SK-N-SH treated with all-trans-retinoic acid at 6 μM for 48 hours (cell line): ENCODE measurements around the gene NRXN3.

Experiments used
- ATAC-seq: fragments of 200-7000 bp; cut with Tn5 transposase; 3 replicates; pipeline ENCODE4 v1.9.1; 2020; ENCODE audit warnings: mild to moderate bottlenecking, moderate library complexity
- ARNTL ChIP-seq: fragments of 450-650 bp; formaldehyde crosslinking; IDR thresholded peaks from 2 replicates; pipeline ENCODE4 v1.5.0; 2020; ENCODE audit warnings: low read depth, mild to moderate bottlenecking, moderate library complexity, borderline replicate concordance
- BACH2 ChIP-seq: fragments of 250-450 bp; sonication (Bioruptor Pico); IDR thresholded peaks from 2 replicates; pipeline ENCODE4 v1.9.0; 2021; ENCODE audit warnings: mild to moderate bottlenecking, borderline replicate concordance
- CSDC2 ChIP-seq: fragments of 250-450 bp; sonication (Bioruptor Pico); IDR thresholded peaks from 2 replicates; pipeline ENCODE4 v1.5.0; 2020; ENCODE audit warnings: mild to moderate bottlenecking, moderate library complexity
- ESRRG ChIP-seq: fragments of 250-450 bp; sonication (Bioruptor Pico); IDR thresholded peaks from 2 replicates; pipeline ENCODE4 v1.6.1; 2021; ENCODE audit warnings: mild to moderate bottlenecking
- GLIS3 ChIP-seq: fragments of 250-450 bp; sonication (Bioruptor Pico); IDR thresholded peaks from 2 replicates; pipeline ENCODE4 v1.5.0; 2020; ENCODE audit warnings: mild to moderate bottlenecking, moderate library complexity
- ISL1 ChIP-seq: fragments of 250-450 bp; sonication (Bioruptor Pico); IDR thresholded peaks from 2 replicates; pipeline ENCODE4 v2.1.2; 2022; ENCODE audit warnings: mild to moderate bottlenecking, moderate library complexity
- OSR1 ChIP-seq: fragments of 250-450 bp; sonication (Bioruptor Pico); IDR thresholded peaks from 2 replicates; pipeline ENCODE4 v1.8.0; 2022; ENCODE audit warnings: moderate library complexity, mild to moderate bottlenecking, inconsistent platforms
- PATZ1 ChIP-seq: fragments of 250-450 bp; sonication (Bioruptor Pico); IDR thresholded peaks from 2 replicates; pipeline ENCODE4 v1.8.0; 2020; ENCODE audit warnings: mild to moderate bottlenecking, moderate library complexity, borderline replicate concordance
- RARB ChIP-seq: fragments of 250-450 bp; sonication (Bioruptor Pico); IDR thresholded peaks from 2 replicates; pipeline ENCODE4 v1.8.0; 2021; ENCODE audit warnings: mild to moderate bottlenecking, moderate library complexity
- SNAI2 ChIP-seq: fragments of 250-450 bp; sonication (Bioruptor Pico); IDR thresholded peaks from 2 replicates; pipeline ENCODE4 v1.5.0; 2020; ENCODE audit warnings: mild to moderate bottlenecking, moderate library complexity
- TOX ChIP-seq: fragments of 250-450 bp; sonication (Bioruptor Pico); IDR thresholded peaks from 2 replicates; pipeline ENCODE4 v1.8.0; 2021; ENCODE audit warnings: mild to moderate bottlenecking, moderate library complexity, borderline replicate concordance
- TSHZ2 ChIP-seq: fragments of 250-450 bp; sonication (Bioruptor Pico); IDR thresholded peaks from 2 replicates; pipeline ENCODE4 v1.5.0; 2020; ENCODE audit warnings: mild to moderate bottlenecking, moderate library complexity
- ZC3H10 ChIP-seq: fragments of 250-450 bp; sonication (Bioruptor Pico); IDR thresholded peaks from 2 replicates; pipeline ENCODE4 v1.5.1; 2021; ENCODE audit warnings: mild to moderate bottlenecking, moderate library complexity
- ZFP3 ChIP-seq: fragments of 250-450 bp; sonication (Bioruptor Pico); IDR thresholded peaks from 2 replicates; pipeline ENCODE4 v1.5.0; 2020; ENCODE audit warnings: mild to moderate bottlenecking, moderate library complexity
- ZFP30 ChIP-seq: fragments of 450-650 bp; formaldehyde crosslinking; IDR thresholded peaks from 2 replicates; pipeline ENCODE4 v1.5.0; 2022; ENCODE audit warnings: mild to moderate bottlenecking, moderate library complexity
- ZNF565 ChIP-seq: fragments of 450-650 bp; formaldehyde crosslinking; conservative IDR thresholded peaks from 2 replicates; pipeline ENCODE4 v1.5.0; 2020; ENCODE audit warnings: low read depth, mild to moderate bottlenecking, moderate library complexity
- ZNF70 ChIP-seq: fragments of 450-650 bp; formaldehyde crosslinking; IDR thresholded peaks from 2 replicates; pipeline ENCODE4 v1.5.0; 2020; ENCODE audit warnings: mild to moderate bottlenecking, moderate library complexity
- ZNF8 ChIP-seq: fragments of 450-650 bp; formaldehyde crosslinking; IDR thresholded peaks from 2 replicates; pipeline ENCODE4 v1.5.0; 2020; ENCODE audit warnings: mild to moderate bottlenecking, moderate library complexity
- TF ChIP-seq, protein P1 (sequence below): fragments of 250-450 bp; sonication (Bioruptor Pico); IDR thresholded peaks from 2 replicates; pipeline ENCODE4 v1.5.1; 2020; ENCODE audit warnings: low read depth, mild to moderate bottlenecking, moderate library complexity
- TF ChIP-seq, protein P2 (sequence below): fragments of 250-450 bp; sonication (Bioruptor Pico); IDR thresholded peaks from 2 replicates; pipeline ENCODE4 v1.5.1; 2021; ENCODE audit warnings: mild to moderate bottlenecking, moderate library complexity
- TF ChIP-seq, protein P3 (sequence below): fragments of 250-450 bp; sonication (Bioruptor Pico); IDR thresholded peaks from 2 replicates; pipeline ENCODE4 v1.8.0; 2021; ENCODE audit warnings: low read depth, mild to moderate bottlenecking, moderate library complexity, borderline replicate concordance

The NRXN3 gene

GRCh38 chr14:79627058-79627457, 1456.9 kb downstream of the NRXN3 start:
- ATAC-seq = no peak
- no peak for TF ChIP-seq ZNF8 (CRISPR knock-in tag)
- TF ChIP-seq ESRRG (CRISPR knock-in tag) = no peak
- no peak for TF ChIP-seq ZFP30 (CRISPR knock-in tag)
- TF ChIP-seq, protein P1, sequence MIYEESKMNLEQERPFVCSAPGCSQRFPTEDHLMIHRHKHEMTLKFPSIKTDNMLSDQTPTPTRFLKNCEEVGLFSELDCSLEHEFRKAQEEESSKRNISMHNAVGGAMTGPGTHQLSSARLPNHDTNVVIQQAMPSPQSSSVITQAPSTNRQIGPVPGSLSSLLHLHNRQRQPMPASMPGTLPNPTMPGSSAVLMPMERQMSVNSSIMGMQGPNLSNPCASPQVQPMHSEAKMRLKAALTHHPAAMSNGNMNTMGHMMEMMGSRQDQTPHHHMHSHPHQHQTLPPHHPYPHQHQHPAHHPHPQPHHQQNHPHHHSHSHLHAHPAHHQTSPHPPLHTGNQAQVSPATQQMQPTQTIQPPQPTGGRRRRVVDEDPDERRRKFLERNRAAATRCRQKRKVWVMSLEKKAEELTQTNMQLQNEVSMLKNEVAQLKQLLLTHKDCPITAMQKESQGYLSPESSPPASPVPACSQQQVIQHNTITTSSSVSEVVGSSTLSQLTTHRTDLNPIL (CRISPR knock-in tag) = no peak
- no peak for TF ChIP-seq RARB (CRISPR knock-in tag)
- no peak for TF ChIP-seq ISL1 (CRISPR knock-in tag)
- no peak for TF ChIP-seq CSDC2 (CRISPR knock-in tag)
- TF ChIP-seq ZNF565 = no peak
- TF ChIP-seq GLIS3 (CRISPR knock-in tag) = no peak
- no peak for TF ChIP-seq ZFP3 (CRISPR knock-in tag)
- TF ChIP-seq ARNTL (CRISPR knock-in tag) = no peak
- TF ChIP-seq, protein P2, sequence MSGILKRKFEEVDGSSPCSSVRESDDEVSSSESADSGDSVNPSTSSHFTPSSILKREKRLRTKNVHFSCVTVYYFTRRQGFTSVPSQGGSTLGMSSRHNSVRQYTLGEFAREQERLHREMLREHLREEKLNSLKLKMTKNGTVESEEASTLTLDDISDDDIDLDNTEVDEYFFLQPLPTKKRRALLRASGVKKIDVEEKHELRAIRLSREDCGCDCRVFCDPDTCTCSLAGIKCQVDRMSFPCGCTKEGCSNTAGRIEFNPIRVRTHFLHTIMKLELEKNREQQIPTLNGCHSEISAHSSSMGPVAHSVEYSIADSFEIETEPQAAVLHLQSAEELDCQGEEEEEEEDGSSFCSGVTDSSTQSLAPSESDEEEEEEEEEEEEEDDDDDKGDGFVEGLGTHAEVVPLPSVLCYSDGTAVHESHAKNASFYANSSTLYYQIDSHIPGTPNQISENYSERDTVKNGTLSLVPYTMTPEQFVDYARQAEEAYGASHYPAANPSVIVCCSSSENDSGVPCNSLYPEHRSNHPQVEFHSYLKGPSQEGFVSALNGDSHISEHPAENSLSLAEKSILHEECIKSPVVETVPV (CRISPR knock-in tag) = no peak
- no peak for TF ChIP-seq OSR1 (CRISPR knock-in tag)
- TF ChIP-seq, protein P3, sequence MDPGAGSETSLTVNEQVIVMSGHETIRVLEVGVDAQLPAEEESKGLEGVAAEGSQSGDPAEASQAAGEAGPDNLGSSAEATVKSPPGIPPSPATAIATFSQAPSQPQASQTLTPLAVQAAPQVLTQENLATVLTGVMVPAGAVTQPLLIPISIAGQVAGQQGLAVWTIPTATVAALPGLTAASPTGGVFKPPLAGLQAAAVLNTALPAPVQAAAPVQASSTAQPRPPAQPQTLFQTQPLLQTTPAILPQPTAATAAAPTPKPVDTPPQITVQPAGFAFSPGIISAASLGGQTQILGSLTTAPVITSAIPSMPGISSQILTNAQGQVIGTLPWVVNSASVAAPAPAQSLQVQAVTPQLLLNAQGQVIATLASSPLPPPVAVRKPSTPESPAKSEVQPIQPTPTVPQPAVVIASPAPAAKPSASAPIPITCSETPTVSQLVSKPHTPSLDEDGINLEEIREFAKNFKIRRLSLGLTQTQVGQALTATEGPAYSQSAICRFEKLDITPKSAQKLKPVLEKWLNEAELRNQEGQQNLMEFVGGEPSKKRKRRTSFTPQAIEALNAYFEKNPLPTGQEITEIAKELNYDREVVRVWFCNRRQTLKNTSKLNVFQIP (CRISPR knock-in tag) = no peak
- no peak for TF ChIP-seq ZNF70
- no peak for TF ChIP-seq TSHZ2 (CRISPR knock-in tag)
- no peak for TF ChIP-seq BACH2 (CRISPR knock-in tag)
- no peak for TF ChIP-seq PATZ1 (CRISPR knock-in tag)
- no peak for TF ChIP-seq SNAI2 (CRISPR knock-in tag)
- TF ChIP-seq ZC3H10 (CRISPR knock-in tag) = no peak

DNA sequence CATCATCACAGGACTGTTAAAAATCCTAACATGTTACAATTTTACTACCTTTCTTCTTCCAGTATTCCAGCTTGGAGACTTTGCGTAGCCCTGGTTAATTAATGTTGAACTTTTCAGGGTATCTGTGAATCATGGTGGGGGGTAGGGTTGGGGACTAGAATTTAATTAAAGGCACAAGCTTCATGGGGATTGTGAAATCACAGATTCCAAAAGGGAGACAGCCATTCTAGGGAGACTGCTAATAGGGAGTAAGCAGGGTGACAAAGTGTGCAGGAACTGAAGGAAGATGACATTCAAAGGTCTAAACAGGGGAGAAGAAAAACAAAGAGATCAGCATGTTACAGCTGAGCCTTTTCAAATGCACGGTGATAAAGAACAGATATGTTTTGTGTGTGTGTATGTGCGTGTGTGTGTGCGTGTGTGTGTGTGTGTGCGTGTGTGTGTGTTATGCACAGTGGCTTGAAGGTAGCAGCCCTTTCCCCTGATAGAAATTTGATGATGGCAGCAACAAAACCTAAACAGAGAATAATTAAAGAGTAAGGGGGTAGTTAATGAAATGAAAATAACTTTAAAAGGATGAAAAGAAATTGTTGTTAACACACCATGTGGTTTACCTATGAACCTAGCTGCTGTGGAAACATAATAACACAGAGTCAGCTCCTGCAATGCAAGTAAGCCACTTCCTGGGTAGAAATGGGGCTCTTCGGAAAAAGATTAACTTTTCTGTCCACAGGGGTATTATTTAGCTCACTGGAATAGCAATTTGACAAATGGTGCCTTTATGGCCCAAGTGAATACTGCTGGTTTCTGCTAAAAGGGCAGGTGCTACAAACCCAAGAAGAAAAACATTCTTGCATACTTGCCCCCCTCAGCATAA, 1459.5 kb downstream of the NRXN3 start:
- ATAC-seq = no peak
- TF ChIP-seq GLIS3 (CRISPR knock-in tag) = no peak
- no peak for TF ChIP-seq TSHZ2 (CRISPR knock-in tag)
- TF ChIP-seq ZC3H10 (CRISPR knock-in tag) = no peak
- TF ChIP-seq TOX (CRISPR knock-in tag) = no peak
- TF ChIP-seq, protein P2 (CRISPR knock-in tag) = no peak
- TF ChIP-seq, protein P3 (CRISPR knock-in tag) = no peak
- no peak for TF ChIP-seq BACH2 (CRISPR knock-in tag)
